Cardiac fibroblast (primary cell): ENCODE data around the gene SCN1A.

Experiments
- DNase-seq, 2 donors: peaks; one replicate each; pipeline versions ENCODE4 v3.0.0 to v3.0.0-alpha.2; 2010; ENCODE audit warnings: low read depth in 2 of 2
- H3K4me3 ChIP-seq, 2 donors: replicated peaks in 1 of 2; 1 replicate in 1 of 2; 2 replicates in 1 of 2; pipeline ENCODE4 v1.5.1; 2011; ENCODE audit warnings: low read depth in 2 of 2, low read length in 2 of 2, mild to moderate bottlenecking in 2 of 2, moderate library complexity in 1 of 2
- CTCF ChIP-seq: IDR thresholded peaks from one replicate; pipeline ENCODE4 v1.5.1; 2011; ENCODE audit warnings: low read depth, mild to moderate bottlenecking, low read length, inconsistent platforms

Gene SCN1A

GRCh38 chr2:166128156-166128505, 311 bp upstream of the SCN1A start:
- no peak for TF ChIP-seq CTCF
- no peak for DNase-seq
- no peak overlapping the region for H3K4me3 ChIP-seq

GRCh38 chr2:166126007-166126639, 1.7 kb downstream of the SCN1A start:
- peak; percentile 66 to 68 for DNase-seq
- no peak overlapping the region for H3K4me3 ChIP-seq
- TF ChIP-seq CTCF, result no peak

- no peak for TF ChIP-seq CTCF
- no peak overlapping the region for H3K4me3 ChIP-seq
- no peak for DNase-seq
Measured at GRCh38 chr2:166125557-166125956, 2.3 kb downstream of the SCN1A start.

GRCh38 chr2:166118180-166118579, 9.6 kb downstream of the SCN1A start:
- no peak for DNase-seq
- no peak for TF ChIP-seq CTCF
- no peak overlapping the region for H3K4me3 ChIP-seq

- peak in 1 of 2 donors; percentile 59 for DNase-seq
- no peak overlapping the region for H3K4me3 ChIP-seq
- no peak for TF ChIP-seq CTCF
Measured at GRCh38 chr2:166117491-166117890, 10.3 kb downstream of the SCN1A start.

- H3K4me3 ChIP-seq, result no peak overlapping the region
- TF ChIP-seq CTCF, result no peak
- DNase-seq, result no peak
Measured at GRCh38 chr2:166115589-166115988, 12.2 kb downstream of the SCN1A start.

GRCh38 chr2:166112193-166112605, 15.6 kb downstream of the SCN1A start:
- no peak overlapping the region for H3K4me3 ChIP-seq
- peak in 1 of 2 donors; percentile 59 for DNase-seq
- TF ChIP-seq CTCF, result no peak
